GM21717 (cell line): ENCODE data around the gene EMID1.
"Not testable (repeated sequence)": the region's sequence is repeated elsewhere in the genome, so short reads cannot be mapped to it uniquely, and the experiment has no call there.

Experiments
- ATAC-seq: cut with Tn5 transposase; IDR thresholded peaks from one replicate; pipeline ENCODE4 v1.9.1; 2021; ENCODE audit warnings: mild to moderate bottlenecking, moderate library complexity; ENCODE audit not compliant: unreplicated experiment

The EMID1 gene

GRCh38 chr22:29230972-29231875 lies 25.5 kb downstream of the EMID1 start:
- no peak for ATAC-seq

GRCh38 chr22:29231971-29232959 lies 26.6 kb downstream of the EMID1 start:
- no peak for ATAC-seq

GRCh38 chr22:29233277-29233877 lies 27.7 kb downstream of the EMID1 start:
- ATAC-seq: no peak

- not testable (repeated sequence) for ATAC-seq
Observed at GRCh38 chr22:29240481-29240880, 34.8 kb downstream of the EMID1 start.

GRCh38 chr22:29243874-29244446 lies 38.3 kb downstream of the EMID1 start:
- no peak for ATAC-seq

- no peak for ATAC-seq
Observed at GRCh38 chr22:29244785-29245625, 39.3 kb downstream of the EMID1 start.

GRCh38 chr22:29245626-29246385 lies 40.1 kb downstream of the EMID1 start:
- ATAC-seq: no peak

GRCh38 chr22:29247891-29248290 lies 42.2 kb downstream of the EMID1 start:
- ATAC-seq: not testable (repeated sequence)

GRCh38 chr22:29251265-29251664 lies 45.6 kb downstream of the EMID1 start:
- no peak for ATAC-seq

GRCh38 chr22:29251981-29252911 lies 46.5 kb downstream of the EMID1 start:
- no peak for ATAC-seq

GRCh38 chr22:29253561-29254285 lies 48.0 kb downstream of the EMID1 start:
- no peak for ATAC-seq

- ATAC-seq: no peak
Observed at GRCh38 chr22:29254286-29254660, 48.6 kb downstream of the EMID1 start.

GRCh38 chr22:29255064-29255621 lies 49.4 kb downstream of the EMID1 start:
- no peak for ATAC-seq

GRCh38 chr22:29256606-29257325 lies 51.1 kb downstream of the EMID1 start:
- no peak for ATAC-seq

- no peak for ATAC-seq
Observed at GRCh38 chr22:29257751-29258181, 52.1 kb downstream of the EMID1 start.
